ENCODE results near the gene MACROD2. TPM values are rescaled to one million over a fixed set of nuclear protein-coding genes. Genes with fewer than 3 reads are reported as not detected.

Gene MACROD2
- total and polyA plus RNA-seq, 2 of the 4 experiments (the other 2 are of a cell fraction), result not detected

DNA sequence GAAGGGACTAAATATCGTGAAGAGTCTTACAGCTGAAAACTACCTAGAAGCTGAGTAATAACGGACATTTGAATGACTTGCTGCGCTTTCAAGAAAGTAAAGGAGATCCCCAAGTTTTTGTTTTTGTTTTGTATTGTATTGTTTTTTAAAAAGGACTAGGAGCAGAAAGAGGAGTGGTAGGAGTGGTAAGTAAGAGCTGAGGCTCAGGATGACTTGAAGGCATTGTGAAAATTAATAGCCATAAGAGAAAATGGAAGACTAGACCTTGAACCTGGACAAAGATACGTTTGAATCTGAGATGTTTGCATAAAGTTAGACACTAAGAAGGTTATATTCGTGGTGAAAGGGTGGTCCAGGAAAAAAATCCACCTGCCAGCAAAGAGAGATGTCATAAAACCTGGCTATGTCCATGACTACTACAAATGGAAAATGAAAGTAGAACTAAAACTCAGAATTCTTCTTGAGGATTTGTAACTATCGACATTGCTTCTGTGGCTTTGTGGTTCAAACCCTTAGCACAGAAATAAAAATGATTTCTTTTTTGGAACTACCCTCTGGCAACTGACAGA lies 1166.8 kb downstream of the MACROD2 start:
- no peaks in the 10 kb centered on the region for H3K36me3 ChIP-seq (ENCODE audit: control insufficient read depth, insufficient read depth, low read length)
- no peak overlapping the region for H2BK120ac ChIP-seq (ENCODE audit: low read depth, low read length)
- H3K56ac ChIP-seq (ENCODE audit: extremely low read depth, insufficient read depth, low read length), result no peak overlapping the region
- H3K27me3 ChIP-seq (ENCODE audit: control insufficient read depth, insufficient read depth, low read length), result no peaks in the 10 kb centered on the region
- DNase-seq (no peak), ATAC-seq (ENCODE audit: low read depth) (no peak)
- no peak overlapping the region for H3K4me3 ChIP-seq (ENCODE audit: insufficient read depth, low read depth, low read length)
- TF ChIP-seq MXI1 (IDR thresholded peaks at IDR 0.05; ENCODE audit: borderline replicate concordance, low read depth, low read length) (no peak), RCOR1 (IDR thresholded peaks at IDR 0.05; ENCODE audit: insufficient replicate concordance, low read length) (no peak), POLR2A (IDR thresholded peaks at IDR 0.05; ENCODE audit: low read depth, low read length) (no peak), BHLHE40 (IDR thresholded peaks at IDR 0.05; ENCODE audit: low read depth, low read length) (no peak), SMC3 (IDR thresholded peaks at IDR 0.05; ENCODE audit: low read depth, low read length) (no peak), RFX5 (IDR thresholded peaks at IDR 0.05; ENCODE audit: low read depth, low read length) (no peak), MAZ (IDR thresholded peaks at IDR 0.05; ENCODE audit: borderline replicate concordance, low read depth, low read length) (no peak), RAD21 (IDR thresholded peaks at IDR 0.05; ENCODE audit: low read length) (no peak), CEBPB (IDR thresholded peaks at IDR 0.05; ENCODE audit: low read depth, low read length) (no peak)
- TF ChIP-seq, protein P1, sequence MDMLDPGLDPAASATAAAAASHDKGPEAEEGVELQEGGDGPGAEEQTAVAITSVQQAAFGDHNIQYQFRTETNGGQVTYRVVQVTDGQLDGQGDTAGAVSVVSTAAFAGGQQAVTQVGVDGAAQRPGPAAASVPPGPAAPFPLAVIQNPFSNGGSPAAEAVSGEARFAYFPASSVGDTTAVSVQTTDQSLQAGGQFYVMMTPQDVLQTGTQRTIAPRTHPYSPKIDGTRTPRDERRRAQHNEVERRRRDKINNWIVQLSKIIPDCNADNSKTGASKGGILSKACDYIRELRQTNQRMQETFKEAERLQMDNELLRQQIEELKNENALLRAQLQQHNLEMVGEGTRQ (IDR thresholded peaks at IDR 0.05; ENCODE audit: low read depth, low read length), result no peak
- TF ChIP-seq, protein P2, sequence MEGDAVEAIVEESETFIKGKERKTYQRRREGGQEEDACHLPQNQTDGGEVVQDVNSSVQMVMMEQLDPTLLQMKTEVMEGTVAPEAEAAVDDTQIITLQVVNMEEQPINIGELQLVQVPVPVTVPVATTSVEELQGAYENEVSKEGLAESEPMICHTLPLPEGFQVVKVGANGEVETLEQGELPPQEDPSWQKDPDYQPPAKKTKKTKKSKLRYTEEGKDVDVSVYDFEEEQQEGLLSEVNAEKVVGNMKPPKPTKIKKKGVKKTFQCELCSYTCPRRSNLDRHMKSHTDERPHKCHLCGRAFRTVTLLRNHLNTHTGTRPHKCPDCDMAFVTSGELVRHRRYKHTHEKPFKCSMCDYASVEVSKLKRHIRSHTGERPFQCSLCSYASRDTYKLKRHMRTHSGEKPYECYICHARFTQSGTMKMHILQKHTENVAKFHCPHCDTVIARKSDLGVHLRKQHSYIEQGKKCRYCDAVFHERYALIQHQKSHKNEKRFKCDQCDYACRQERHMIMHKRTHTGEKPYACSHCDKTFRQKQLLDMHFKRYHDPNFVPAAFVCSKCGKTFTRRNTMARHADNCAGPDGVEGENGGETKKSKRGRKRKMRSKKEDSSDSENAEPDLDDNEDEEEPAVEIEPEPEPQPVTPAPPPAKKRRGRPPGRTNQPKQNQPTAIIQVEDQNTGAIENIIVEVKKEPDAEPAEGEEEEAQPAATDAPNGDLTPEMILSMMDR (conservative IDR thresholded peaks at IDR 0.05; ENCODE audit: low read depth, low read length), result no peak
- H3K9ac ChIP-seq (ENCODE audit: low read depth, low read length), result no peak overlapping the region
- POLR2A ChIA-PET (ENCODE audit: unreplicated experiment), result no interaction called here
- no TSS peak for BruUV-seq (replicated peaks)
- no peak overlapping the region for H2BK5ac ChIP-seq (ENCODE audit: low read depth, low read length, poor library complexity, severe bottlenecking)
- no peak overlapping the region for H2BK15ac ChIP-seq (ENCODE audit: low read depth, low read length)
- no peak overlapping the region for H3K18ac ChIP-seq (ENCODE audit: low read depth, low read length)
- dilution Hi-C loops (cut with HindIII; ENCODE audit: low sequenced_read_pairs, unreplicated experiment) (no loop called here), in situ Hi-C loops (cut with MboI; ENCODE audit: low sequenced_read_pairs) (no loop called here), intact Hi-C loops (cut with micrococcal nuclease) (no loop called here)
- H4K20me1 ChIP-seq (ENCODE audit: insufficient read depth, low read length), result no peaks in the 10 kb centered on the region
- H3K9me3 ChIP-seq (ENCODE audit: control insufficient read depth, insufficient read depth, low read length), result peaks cover 2% of the 10 kb centered on the region; the same call in 1 of the 2 replicates
- no peaks in the 10 kb centered on the region for H3K9me1 ChIP-seq (ENCODE audit: insufficient read depth, low read length)
- no peak overlapping the region for H3K23ac ChIP-seq (ENCODE audit: low read depth, low read length)
- no peak overlapping the region for H3K14ac ChIP-seq (replicated peaks; ENCODE audit: low read depth, low read length)
- H3K4ac ChIP-seq (ENCODE audit: low read depth, low read length), result no peak overlapping the region
- H3K27ac ChIP-seq (ENCODE audit: insufficient read depth, low read length), result no peak overlapping the region
- no peak overlapping the region for H2AK5ac ChIP-seq (ENCODE audit: low read depth, low read length)
- H4K91ac ChIP-seq (ENCODE audit: insufficient read depth, low read depth, low read length), result no peak overlapping the region
- H2AFZ ChIP-seq (replicated peaks; ENCODE audit: low read length, poor library complexity), result no peak overlapping the region
- H2AK9ac ChIP-seq (replicated peaks; ENCODE audit: low read depth, low read length, poor library complexity), result no peak overlapping the region
- 80% methylated on average over 1 of the region's 6 CpGs; no CpG with 5 or more reads in 1 of the 2 experiments for WGBS, 2 experiments (ENCODE audit: extremely low coverage in 2 of 2, insufficient read length in 1 of 2)
- no peaks in the 10 kb centered on the region for H3K4me1 ChIP-seq (ENCODE audit: control insufficient read depth, insufficient read depth, low read length)
- no peak overlapping the region for H4K8ac ChIP-seq (ENCODE audit: low read depth in 2 of 2, low read length in 2 of 2)
- H4K5ac ChIP-seq (ENCODE audit: low read depth, low read length), result no peak overlapping the region
- no peak overlapping the region for H2BK20ac ChIP-seq (ENCODE audit: low read depth, low read length)
- H3K4me2 ChIP-seq (ENCODE audit: low read depth, low read length), result no peak overlapping the region
- CTCF ChIA-PET, result no interaction called here
- no peaks in the 10 kb centered on the region for H3K79me1 ChIP-seq (ENCODE audit: low read depth in 1 of 2, low read length in 2 of 2)

Data from IMR-90 (cell line).